WTC11 (cell line): ENCODE measurements around the gene ZRANB1.

Source experiments
- IRF2 ChIP-seq: sonication (generic); formaldehyde crosslinking; IDR thresholded peaks from 2 replicates; pipeline ENCODE4 v1.8.0; 2022; ENCODE audit warnings: low read depth, missing genetic modification reagents, borderline replicate concordance
- MAX ChIP-seq: sonication (generic); formaldehyde crosslinking; IDR thresholded peaks from 2 replicates; pipeline ENCODE4 v1.8.0; 2022; ENCODE audit warnings: mild to moderate bottlenecking, missing genetic modification reagents
- TF ChIP-seq, protein P1 (sequence below): sonication (generic); formaldehyde crosslinking; IDR thresholded peaks from 2 replicates; pipeline ENCODE4 v1.8.0; 2022; ENCODE audit warnings: missing genetic modification reagents
- TF ChIP-seq, protein P2 (sequence below): sonication (generic); formaldehyde crosslinking; conservative IDR thresholded peaks from 2 replicates; pipeline ENCODE4 v1.8.1; 2022; ENCODE audit warnings: mild to moderate bottlenecking, missing genetic modification reagents

GRCh38 chr10:125033146-125033924 lies 91.4 kb downstream of the ZRANB1 start:
- TF ChIP-seq IRF2 (CRISPR knock-in tag) (no peak), MAX (CRISPR knock-in tag) (no peak)
- TF ChIP-seq, protein P1, sequence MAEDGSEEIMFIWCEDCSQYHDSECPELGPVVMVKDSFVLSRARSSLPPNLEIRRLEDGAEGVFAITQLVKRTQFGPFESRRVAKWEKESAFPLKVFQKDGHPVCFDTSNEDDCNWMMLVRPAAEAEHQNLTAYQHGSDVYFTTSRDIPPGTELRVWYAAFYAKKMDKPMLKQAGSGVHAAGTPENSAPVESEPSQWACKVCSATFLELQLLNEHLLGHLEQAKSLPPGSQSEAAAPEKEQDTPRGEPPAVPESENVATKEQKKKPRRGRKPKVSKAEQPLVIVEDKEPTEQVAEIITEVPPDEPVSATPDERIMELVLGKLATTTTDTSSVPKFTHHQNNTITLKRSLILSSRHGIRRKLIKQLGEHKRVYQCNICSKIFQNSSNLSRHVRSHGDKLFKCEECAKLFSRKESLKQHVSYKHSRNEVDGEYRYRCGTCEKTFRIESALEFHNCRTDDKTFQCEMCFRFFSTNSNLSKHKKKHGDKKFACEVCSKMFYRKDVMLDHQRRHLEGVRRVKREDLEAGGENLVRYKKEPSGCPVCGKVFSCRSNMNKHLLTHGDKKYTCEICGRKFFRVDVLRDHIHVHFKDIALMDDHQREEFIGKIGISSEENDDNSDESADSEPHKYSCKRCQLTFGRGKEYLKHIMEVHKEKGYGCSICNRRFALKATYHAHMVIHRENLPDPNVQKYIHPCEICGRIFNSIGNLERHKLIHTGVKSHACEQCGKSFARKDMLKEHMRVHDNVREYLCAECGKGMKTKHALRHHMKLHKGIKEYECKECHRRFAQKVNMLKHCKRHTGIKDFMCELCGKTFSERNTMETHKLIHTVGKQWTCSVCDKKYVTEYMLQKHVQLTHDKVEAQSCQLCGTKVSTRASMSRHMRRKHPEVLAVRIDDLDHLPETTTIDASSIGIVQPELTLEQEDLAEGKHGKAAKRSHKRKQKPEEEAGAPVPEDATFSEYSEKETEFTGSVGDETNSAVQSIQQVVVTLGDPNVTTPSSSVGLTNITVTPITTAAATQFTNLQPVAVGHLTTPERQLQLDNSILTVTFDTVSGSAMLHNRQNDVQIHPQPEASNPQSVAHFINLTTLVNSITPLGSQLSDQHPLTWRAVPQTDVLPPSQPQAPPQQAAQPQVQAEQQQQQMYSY (CRISPR knock-in tag), result no peak
- TF ChIP-seq, protein P2, sequence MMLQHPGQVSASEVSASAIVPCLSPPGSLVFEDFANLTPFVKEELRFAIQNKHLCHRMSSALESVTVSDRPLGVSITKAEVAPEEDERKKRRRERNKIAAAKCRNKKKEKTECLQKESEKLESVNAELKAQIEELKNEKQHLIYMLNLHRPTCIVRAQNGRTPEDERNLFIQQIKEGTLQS (CRISPR knock-in tag), result no peak
